Breast epithelium (tissue), 3 donors: ENCODE data around the gene CTRL.

ENCODE experiments used
- POLR2A ChIP-seq: fragments of 450-650 bp; IDR thresholded peaks from one replicate; pipeline ENCODE4 v1.6.1; 2016; ENCODE audit warnings: antibody characterized with exemption, mild to moderate bottlenecking, moderate library complexity
- POLR2AphosphoS5 ChIP-seq, 3 donors: sonication (generic); formaldehyde crosslinking; IDR thresholded peaks; one replicate each; pipeline ENCODE4 v1.6.1; 2017; ENCODE audit warnings: antibody characterized with exemption in 3 of 3

GRCh38 chr16:67976205-67976604 lies 44.5 kb upstream of the CTRL start:
- TF ChIP-seq POLR2AphosphoS5 (IDR thresholded peaks at IDR 0.05) (no peak), POLR2A (no peak)
